Smooth muscle cell (in vitro differentiated cells): ENCODE measurements around the gene SLC9A1. TPM values are rescaled to one million over a fixed set of nuclear protein-coding genes. Genes with fewer than 3 reads are reported as not detected.

Source experiments
- DNase-seq: peaks from one replicate; lab custom pipeline; 2025; ENCODE audit not compliant: unreplicated experiment; lab: John Stamatoyannopoulos, UW
- H2AFZ ChIP-seq: fragments of 200-600 bp; sonication (generic); 2 replicates; pipeline ENCODE4 v1.6.0; 2016; ENCODE audit warnings: antibody characterized with exemption, low read depth, mild to moderate bottlenecking
- H3F3A ChIP-seq: fragments of 200-600 bp; sonication (generic); 2 replicates; pipeline ENCODE4 v1.6.0; 2017; ENCODE audit warnings: antibody characterized with exemption, low read depth
- H3K27ac ChIP-seq: fragments of 200-600 bp; sonication (generic); 2 replicates; pipeline ENCODE4 v1.5.1; 2016; ENCODE audit warnings: low read depth, mild to moderate bottlenecking
- H3K27me3 ChIP-seq: fragments of 200-600 bp; sonication (generic); 2 replicates; pipeline ENCODE4 v1.6.1; 2016; ENCODE audit warnings: low read depth, mild to moderate bottlenecking
- H3K36me3 ChIP-seq: fragments of 200-600 bp; sonication (generic); 2 replicates; pipeline ENCODE4 v1.5.1; 2016; ENCODE audit warnings: low read depth
- H3K4me1 ChIP-seq: fragments of 200-600 bp; sonication (generic); 2 replicates; pipeline ENCODE4 v1.5.1; 2016; ENCODE audit warnings: low read depth
- H3K4me2 ChIP-seq: fragments of 200-600 bp; sonication (generic); 2 replicates; pipeline ENCODE4 v1.6.0; 2016; ENCODE audit warnings: mild to moderate bottlenecking
- H3K4me3 ChIP-seq: fragments of 200-600 bp; sonication (generic); 2 replicates; pipeline ENCODE4 v1.5.1; 2016; ENCODE audit warnings: mild to moderate bottlenecking
- H3K79me2 ChIP-seq: fragments of 200-600 bp; sonication (generic); 2 replicates; pipeline ENCODE4 v1.6.0; 2016; ENCODE audit warnings: low read depth, mild to moderate bottlenecking
- H3K9ac ChIP-seq: fragments of 200-600 bp; sonication (generic); 2 replicates; pipeline ENCODE4 v1.6.0; 2016; ENCODE audit warnings: low read depth
- H3K9me3 ChIP-seq: fragments of 200-600 bp; sonication (generic); replicated peaks from 2 replicates; pipeline ENCODE4 v1.5.1; 2016; ENCODE audit warnings: low read depth
- H4K20me1 ChIP-seq: fragments of 200-600 bp; sonication (generic); 2 replicates; pipeline ENCODE4 v1.6.0; 2016; ENCODE audit warnings: low read depth
- WGBS: methylation state at CpG from one replicate; pipeline ENCODE4 v1.1.7; 2016; ENCODE audit warnings: low lambda C conversion rate; 5-methylcytosine and 5-hydroxymethylcytosine counted together
- polyA plus RNA-seq: library from polyadenylated mRNA; unstranded; fragments of >200 nt; fragmentation: Nextera tagmentation; extraction: Ambion mirVana; gene quantifications from 2 replicates; pipeline ENCODE4 v1.2.1, GENCODE V29; 2016
- total RNA-seq: library from RNA; depleted of rRNA; stranded (reverse); fragments of >200 nt; gene quantifications from 2 replicates; pipeline ENCODE4 v1.2.3, GENCODE V29; 2014
- TF ChIP-seq, protein P1 (sequence below): fragments of 200-600 bp; sonication (generic); IDR thresholded peaks from 2 replicates; pipeline ENCODE4 v1.5.1; 2017; ENCODE audit warnings: borderline replicate concordance, mild to moderate bottlenecking, antibody characterized with exemption; ENCODE audit not compliant: insufficient read depth, poor library complexity, severe bottlenecking

Gene SLC9A1
- total and polyA plus RNA-seq, 2 experiments from 2014 or later, result 16.5 to 37.4 TPM

DNA sequence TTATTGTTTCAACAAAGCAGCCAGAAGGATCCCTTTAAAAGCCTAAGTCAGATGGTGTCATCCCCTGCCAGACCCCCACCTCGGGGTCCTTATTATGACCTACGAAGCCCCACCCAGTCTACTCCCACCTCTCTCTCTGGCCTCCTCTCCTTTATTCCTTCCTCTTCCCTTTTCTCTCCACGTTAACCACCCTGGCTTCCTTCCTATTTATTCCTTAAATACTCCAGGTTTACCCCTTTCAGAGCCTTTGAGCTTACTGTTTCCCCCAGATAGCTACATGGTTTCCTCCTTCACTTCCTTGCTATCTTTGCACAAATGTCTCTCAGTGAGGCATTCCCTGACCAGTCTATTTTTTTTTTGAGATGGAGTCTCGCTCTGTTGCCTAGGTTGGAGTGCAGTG is 12.0 kb upstream of the SLC9A1 start:
- H2AFZ ChIP-seq, result no peak overlapping the region
- no peaks in the 10 kb centered on the region for H3K9me3 ChIP-seq
- H3F3A ChIP-seq, result no peaks in the 10 kb centered on the region
- H3K27ac ChIP-seq, result peak overlapping the region; percentile 59
- no peaks in the 10 kb centered on the region for H3K36me3 ChIP-seq
- no peak overlapping the region for H3K4me3 ChIP-seq
- H3K4me2 ChIP-seq, result no peak overlapping the region
- TF ChIP-seq, protein P1, sequence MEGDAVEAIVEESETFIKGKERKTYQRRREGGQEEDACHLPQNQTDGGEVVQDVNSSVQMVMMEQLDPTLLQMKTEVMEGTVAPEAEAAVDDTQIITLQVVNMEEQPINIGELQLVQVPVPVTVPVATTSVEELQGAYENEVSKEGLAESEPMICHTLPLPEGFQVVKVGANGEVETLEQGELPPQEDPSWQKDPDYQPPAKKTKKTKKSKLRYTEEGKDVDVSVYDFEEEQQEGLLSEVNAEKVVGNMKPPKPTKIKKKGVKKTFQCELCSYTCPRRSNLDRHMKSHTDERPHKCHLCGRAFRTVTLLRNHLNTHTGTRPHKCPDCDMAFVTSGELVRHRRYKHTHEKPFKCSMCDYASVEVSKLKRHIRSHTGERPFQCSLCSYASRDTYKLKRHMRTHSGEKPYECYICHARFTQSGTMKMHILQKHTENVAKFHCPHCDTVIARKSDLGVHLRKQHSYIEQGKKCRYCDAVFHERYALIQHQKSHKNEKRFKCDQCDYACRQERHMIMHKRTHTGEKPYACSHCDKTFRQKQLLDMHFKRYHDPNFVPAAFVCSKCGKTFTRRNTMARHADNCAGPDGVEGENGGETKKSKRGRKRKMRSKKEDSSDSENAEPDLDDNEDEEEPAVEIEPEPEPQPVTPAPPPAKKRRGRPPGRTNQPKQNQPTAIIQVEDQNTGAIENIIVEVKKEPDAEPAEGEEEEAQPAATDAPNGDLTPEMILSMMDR, result no peak
- H4K20me1 ChIP-seq, result no peaks in the 10 kb centered on the region
- H3K27me3 ChIP-seq, result no peaks in the 10 kb centered on the region
- H3K9ac ChIP-seq, result no peak overlapping the region
- no peak for DNase-seq
- no peaks in the 10 kb centered on the region for H3K4me1 ChIP-seq
- 87% methylated on average over 4 of the region's 4 CpGs for WGBS
- no peaks in the 10 kb centered on the region for H3K79me2 ChIP-seq

DNA sequence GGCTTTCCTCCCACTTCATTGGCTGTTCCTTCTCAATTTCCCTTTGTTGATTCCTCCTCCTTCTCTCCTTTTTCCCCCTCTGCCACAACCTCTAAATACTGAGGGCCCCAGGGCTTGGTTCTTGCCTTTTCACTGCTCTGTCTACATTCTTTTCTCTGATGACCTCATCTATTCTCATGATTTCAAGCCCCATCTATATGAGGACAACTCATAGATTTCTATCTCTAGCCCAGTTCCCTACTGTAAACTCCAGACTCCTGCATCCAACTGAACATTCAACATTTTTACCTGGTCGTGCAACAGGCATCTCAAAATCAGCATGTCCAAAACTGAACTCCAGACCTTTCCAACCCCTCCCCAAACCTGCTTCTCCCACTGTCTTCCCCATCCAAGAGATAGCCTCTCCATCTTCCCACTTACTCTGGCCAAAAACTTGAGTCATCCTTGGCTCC is 11.5 kb upstream of the SLC9A1 start:
- TF ChIP-seq, protein P1, result no peak
- Histone ChIP-seq H4K20me1 (no peaks in the 10 kb centered on the region), H3F3A (no peaks in the 10 kb centered on the region), H3K27ac (peak overlapping the region; percentile 59), H3K4me3 (no peak overlapping the region), H3K9ac (no peak overlapping the region), H3K27me3 (no peaks in the 10 kb centered on the region), H3K4me1 (no peaks in the 10 kb centered on the region), H2AFZ (no peak overlapping the region), H3K9me3 (no peaks in the 10 kb centered on the region), H3K36me3 (no peaks in the 10 kb centered on the region), H3K79me2 (no peaks in the 10 kb centered on the region), H3K4me2 (peak overlapping the region; percentile 43)
- no peak for DNase-seq
- 45% methylated on average over 1 of the region's 1 CpG for WGBS

DNA sequence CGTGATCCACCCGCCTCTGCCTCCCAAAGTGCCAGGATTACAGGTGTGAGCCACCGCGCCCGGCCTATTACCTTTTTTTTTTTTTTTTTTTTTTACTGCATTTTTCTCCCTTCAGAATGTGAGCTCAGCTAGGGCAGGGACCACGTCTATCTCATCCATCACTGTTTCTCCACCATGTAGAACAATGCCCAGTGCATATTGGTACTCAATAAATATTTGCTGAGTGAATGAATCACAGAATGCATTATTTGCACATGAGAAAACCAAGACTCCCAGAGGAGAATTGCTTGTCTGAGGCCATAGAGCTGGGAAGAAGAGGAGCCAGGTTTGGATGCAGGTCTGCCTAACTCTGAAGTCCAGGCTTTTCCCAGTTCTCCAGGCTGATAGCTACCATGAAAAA is 8.2 kb upstream of the SLC9A1 start:
- no peak for DNase-seq
- TF ChIP-seq, protein P1, result no peak
- H4K20me1 ChIP-seq, result no peaks in the 10 kb centered on the region
- no peak overlapping the region for H2AFZ ChIP-seq
- no peaks in the 10 kb centered on the region for H3K36me3 ChIP-seq
- no peaks in the 10 kb centered on the region for H3F3A ChIP-seq
- H3K4me3 ChIP-seq, result no peak overlapping the region
- no peaks in the 10 kb centered on the region for H3K9me3 ChIP-seq
- H3K4me2 ChIP-seq, result no peak overlapping the region
- no peaks in the 10 kb centered on the region for H3K79me2 ChIP-seq
- no peaks in the 10 kb centered on the region for H3K4me1 ChIP-seq
- H3K27ac ChIP-seq, result no peak overlapping the region
- WGBS, result 99% methylated on average over 6 of the region's 6 CpGs
- H3K9ac ChIP-seq, result no peak overlapping the region
- no peaks in the 10 kb centered on the region for H3K27me3 ChIP-seq

DNA sequence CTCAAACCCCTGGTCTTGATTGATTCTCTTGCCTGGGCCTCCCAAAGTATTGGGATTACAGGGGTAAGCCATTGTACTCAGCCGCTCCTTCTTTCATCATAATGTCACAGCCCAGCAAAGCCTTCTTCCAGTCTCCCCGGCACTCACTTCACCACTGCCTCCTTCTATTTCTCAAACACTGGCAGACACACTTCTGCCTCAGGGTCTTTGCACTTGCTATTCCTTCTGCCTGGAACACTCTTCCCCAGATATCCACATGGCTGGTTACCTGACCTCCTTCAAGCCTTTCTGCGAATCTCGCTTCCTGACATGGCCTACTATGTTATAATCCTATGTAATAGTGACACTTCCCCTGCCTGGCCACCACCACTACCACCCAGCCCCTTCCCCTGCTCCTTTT is 7.2 kb upstream of the SLC9A1 start:
- Histone ChIP-seq H2AFZ (no peak overlapping the region), H3F3A (no peaks in the 10 kb centered on the region), H3K4me3 (no peak overlapping the region), H3K4me2 (no peak overlapping the region), H3K79me2 (no peaks in the 10 kb centered on the region), H3K9ac (no peak overlapping the region), H3K36me3 (no peaks in the 10 kb centered on the region), H4K20me1 (no peaks in the 10 kb centered on the region), H3K9me3 (no peaks in the 10 kb centered on the region), H3K27me3 (no peaks in the 10 kb centered on the region), H3K27ac (no peak overlapping the region), H3K4me1 (no peaks in the 10 kb centered on the region)
- no peak for DNase-seq
- 94% methylated on average over 4 of the region's 4 CpGs for WGBS
- TF ChIP-seq, protein P1, result no peak
